Ramos (cell line): ENCODE measurements around the gene KANSL1.
"Not testable (repeated sequence)": the region's sequence is repeated elsewhere in the genome, so short reads cannot be mapped to it uniquely, and the experiment has no call there.

Experiments used
- in situ Hi-C: fragments of 300-500 bp; cut with MboI; formaldehyde crosslinking; loops from one replicate; pipeline ENCODE4 v1.14.3; 2022; ENCODE audit warnings: low sequenced_read_pairs; ENCODE audit not compliant: unreplicated experiment

Gene KANSL1

GRCh38 chr17:46193626-46194392 is 580 bp upstream of the KANSL1 start:
- in situ Hi-C loops = no loop called here

GRCh38 chr17:46192439-46193150 is 634 bp downstream of the KANSL1 start:
- in situ Hi-C loops = no loop called here

GRCh38 chr17:46192189-46192438 is 1.1 kb downstream of the KANSL1 start:
- in situ Hi-C loops = no loop called here

- in situ Hi-C loops = no loop called here
Measured at GRCh38 chr17:46191322-46192188, 1.7 kb downstream of the KANSL1 start.

- in situ Hi-C loops = no loop called here
Measured at GRCh38 chr17:46190763-46191162, 2.5 kb downstream of the KANSL1 start.

- in situ Hi-C loops = not testable (repeated sequence)
Measured at GRCh38 chr17:46186827-46187235, 6.4 kb downstream of the KANSL1 start.

- in situ Hi-C loops = no loop called here
Measured at GRCh38 chr17:46184696-46185095, 8.5 kb downstream of the KANSL1 start.

- in situ Hi-C loops = not testable (repeated sequence)
Measured at GRCh38 chr17:46183383-46183782, 9.8 kb downstream of the KANSL1 start.

- in situ Hi-C loops = no loop called here
Measured at GRCh38 chr17:46182961-46183360, 10.3 kb downstream of the KANSL1 start.

- in situ Hi-C loops = no loop called here
Measured at GRCh38 chr17:46181940-46182339, 11.3 kb downstream of the KANSL1 start.

- in situ Hi-C loops = not testable (repeated sequence)
Measured at GRCh38 chr17:46181316-46181715, 11.9 kb downstream of the KANSL1 start.

- in situ Hi-C loops = no loop called here
Measured at GRCh38 chr17:46180892-46181274, 12.3 kb downstream of the KANSL1 start.

GRCh38 chr17:46180185-46180891 is 12.9 kb downstream of the KANSL1 start:
- in situ Hi-C loops = not testable (repeated sequence)

- in situ Hi-C loops = no loop called here
Measured at GRCh38 chr17:46179375-46179999, 13.7 kb downstream of the KANSL1 start.

- in situ Hi-C loops = no loop called here
Measured at GRCh38 chr17:46178550-46179214, 14.5 kb downstream of the KANSL1 start.

- in situ Hi-C loops = no loop called here
Measured at GRCh38 chr17:46176975-46177374, 16.3 kb downstream of the KANSL1 start.

GRCh38 chr17:46175891-46176290 is 17.3 kb downstream of the KANSL1 start:
- in situ Hi-C loops = no loop called here

- in situ Hi-C loops = no loop called here
Measured at GRCh38 chr17:46173153-46173552, 20.1 kb downstream of the KANSL1 start.

GRCh38 chr17:46171939-46172338 is 21.3 kb downstream of the KANSL1 start:
- in situ Hi-C loops = no loop called here
